Measurements from ENCODE around the gene DCTN1.

Gene DCTN1

GRCh38 chr2:74312913-74313312, 67.2 kb downstream of the DCTN1 start:
- Histone ChIP-seq H3K27me3 (ENCODE audit: insufficient read depth, low read length) (no peaks in the 10 kb centered on the region), H3K36me3 (ENCODE audit: insufficient read depth, low read depth, low read length) (no peaks in the 10 kb centered on the region), H3K9ac (ENCODE audit: low read depth, low read length) (no peak overlapping the region), H3K4me3 (ENCODE audit: low read length) (no peak overlapping the region), H3K27ac (ENCODE audit: low read length) (no peak overlapping the region), H3K9me3 (ENCODE audit: insufficient read depth, low read depth, low read length) (no peaks in the 10 kb centered on the region; the same call in 1 of the 2 replicates), H3K4me1 (ENCODE audit: insufficient read depth, low read length) (peaks cover 5% of the 10 kb centered on the region; the same call in 1 of the 2 replicates)

All from iPS-20b (cell line).